Testis (tissue), 3 donors: ENCODE results near the gene CCDC116. TPM values are rescaled to one million over a fixed set of nuclear protein-coding genes. Genes with fewer than 3 reads are reported as not detected.
"Not testable (repeated sequence)": the region's sequence is repeated elsewhere in the genome, so short reads cannot be mapped to it uniquely, and the experiment has no call there.

Experiments
- DNase-seq: peaks from one replicate; pipeline ENCODE4 v3.0.0-alpha.2; 2019
- H3K27ac ChIP-seq, 2 donors: fragments of 200-600 bp; sonication (generic); one replicate each; pipeline ENCODE4 v1.5.1; 2019
- H3K27me3 ChIP-seq: fragments of 200-600 bp; sonication (generic); one replicate; pipeline ENCODE4 v1.5.1; 2019
- H3K36me3 ChIP-seq: fragments of 200-600 bp; sonication (generic); one replicate; pipeline ENCODE4 v1.5.1; 2017; ENCODE audit warnings: low read depth; ENCODE audit errors: missing control alignments
- H3K4me1 ChIP-seq: fragments of 200-600 bp; sonication (generic); one replicate; pipeline ENCODE4 v1.5.1; 2019
- H3K4me3 ChIP-seq, 2 donors: fragments of 200-600 bp; sonication (generic); one replicate each; pipeline ENCODE4 v1.5.1; 2017 to 2019
- H3K9me3 ChIP-seq: fragments of 200-600 bp; sonication (generic); one replicate; pipeline ENCODE4 v1.5.1; 2017
- POLR2A ChIP-seq: fragments of 450-650 bp; IDR thresholded peaks from one replicate; pipeline ENCODE4 v1.6.1; 2017; ENCODE audit warnings: antibody characterized with exemption, mild to moderate bottlenecking, moderate library complexity
- WGBS, 2 donors: methylation state at CpG; one replicate each; pipeline ENCODE4 v1.1.5; 2018; 5-methylcytosine and 5-hydroxymethylcytosine counted together
- intact Hi-C: fragments of 100-400 bp; cut with DNase I; formaldehyde crosslinking; loops from one replicate; pipeline ENCODE4 v1.15.1; 2023; ENCODE audit warnings: low total_unique reads
- polyA plus RNA-seq: library from polyadenylated mRNA; stranded (reverse); fragments of 350-450 nt; fragmentation: Illumina TruSeq; extraction: RNeasy Lipid Tissue Mini Kit (QIAGEN cat#74804); gene quantifications from one replicate; pipeline ENCODE4 v1.2.3, GENCODE V29; 2014; ENCODE audit warnings: low read depth, low replicate concordance; ENCODE audit not compliant: insufficient read depth
- total RNA-seq, 2 donors: library from RNA; depleted of rRNA; stranded (reverse); fragments of >200 nt; gene quantifications; one replicate each; pipeline ENCODE4 v1.2.3, GENCODE V29; 2016
- TF ChIP-seq, protein P1 (sequence below), 3 experiments: fragments of 450-650 bp in 2 of 3; fragments of 200-600 bp in 1 of 3; sonication (generic) in 1 of 3; IDR thresholded peaks; one replicate each; pipeline ENCODE4 v1.5.1; 2016 to 2019; ENCODE audit warnings: antibody characterized with exemption in 3 of 3, mild to moderate bottlenecking in 2 of 3, moderate library complexity in 1 of 3

Gene CCDC116
- total and polyA plus RNA-seq, 3 donors from 2014 or later, result 16.0 to 54.0 (median 28.6) TPM

GRCh38 chr22:21673534-21674321, 41.2 kb downstream of the CCDC116 start:
- Histone ChIP-seq H3K27ac (no peak overlapping the region), H3K27me3 (no peaks in the 10 kb centered on the region), H3K4me1 (no peaks in the 10 kb centered on the region), H3K9me3 (no peaks in the 10 kb centered on the region), H3K36me3 (no peaks in the 10 kb centered on the region), H3K4me3 (no peak overlapping the region)
- DNase-seq, result no peak
- WGBS, 2 donors, result 85 to 97% methylated on average over 11 to 12 of the region's 12 CpGs
- intact Hi-C loops, result no loop called here
- TF ChIP-seq POLR2A, result no peak
- TF ChIP-seq, protein P1, sequence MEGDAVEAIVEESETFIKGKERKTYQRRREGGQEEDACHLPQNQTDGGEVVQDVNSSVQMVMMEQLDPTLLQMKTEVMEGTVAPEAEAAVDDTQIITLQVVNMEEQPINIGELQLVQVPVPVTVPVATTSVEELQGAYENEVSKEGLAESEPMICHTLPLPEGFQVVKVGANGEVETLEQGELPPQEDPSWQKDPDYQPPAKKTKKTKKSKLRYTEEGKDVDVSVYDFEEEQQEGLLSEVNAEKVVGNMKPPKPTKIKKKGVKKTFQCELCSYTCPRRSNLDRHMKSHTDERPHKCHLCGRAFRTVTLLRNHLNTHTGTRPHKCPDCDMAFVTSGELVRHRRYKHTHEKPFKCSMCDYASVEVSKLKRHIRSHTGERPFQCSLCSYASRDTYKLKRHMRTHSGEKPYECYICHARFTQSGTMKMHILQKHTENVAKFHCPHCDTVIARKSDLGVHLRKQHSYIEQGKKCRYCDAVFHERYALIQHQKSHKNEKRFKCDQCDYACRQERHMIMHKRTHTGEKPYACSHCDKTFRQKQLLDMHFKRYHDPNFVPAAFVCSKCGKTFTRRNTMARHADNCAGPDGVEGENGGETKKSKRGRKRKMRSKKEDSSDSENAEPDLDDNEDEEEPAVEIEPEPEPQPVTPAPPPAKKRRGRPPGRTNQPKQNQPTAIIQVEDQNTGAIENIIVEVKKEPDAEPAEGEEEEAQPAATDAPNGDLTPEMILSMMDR (IDR thresholded peaks at IDR 0.05), result no peak

DNA sequence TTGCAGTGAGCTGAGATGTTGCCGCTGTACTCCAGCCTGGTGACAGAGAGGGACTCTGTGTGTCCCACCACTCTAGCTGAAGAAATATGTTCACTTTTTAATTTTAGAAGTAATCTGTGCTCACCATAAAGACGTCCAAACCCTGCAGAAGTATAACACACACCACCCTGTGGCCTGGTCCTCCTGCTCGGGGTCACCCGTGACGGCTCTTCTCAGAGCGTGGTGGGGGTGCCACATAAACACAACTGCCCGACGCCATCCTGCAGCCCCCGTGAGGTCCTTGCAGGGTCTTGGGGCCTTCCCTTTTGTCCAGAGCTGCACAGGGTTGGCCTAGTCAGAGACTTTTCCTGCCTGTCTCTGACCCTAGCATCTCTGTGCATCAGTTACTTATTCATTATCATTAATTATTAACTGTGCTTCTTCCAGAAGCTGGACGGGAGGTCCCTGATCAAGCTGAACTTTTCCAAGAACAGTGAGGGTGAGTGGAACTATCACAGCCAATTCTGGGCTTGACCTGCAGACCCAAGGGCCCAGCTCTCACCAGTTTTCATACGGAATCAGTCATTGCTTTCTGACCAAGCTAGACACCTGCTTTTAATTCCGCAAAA, 42.2 kb downstream of the CCDC116 start:
- H3K4me3 ChIP-seq, result no peak overlapping the region
- H3K27me3 ChIP-seq, result no peaks in the 10 kb centered on the region
- intact Hi-C loops, result no loop called here
- WGBS, 2 donors, result 95% methylated on average over 12 of the region's 12 CpGs
- DNase-seq, result no peak
- no peaks in the 10 kb centered on the region for H3K4me1 ChIP-seq
- TF ChIP-seq, protein P1 (IDR thresholded peaks at IDR 0.05), result no peak
- TF ChIP-seq POLR2A, result no peak
- no peaks in the 10 kb centered on the region for H3K36me3 ChIP-seq
- no peaks in the 10 kb centered on the region for H3K9me3 ChIP-seq
- no peak overlapping the region for H3K27ac ChIP-seq

DNA sequence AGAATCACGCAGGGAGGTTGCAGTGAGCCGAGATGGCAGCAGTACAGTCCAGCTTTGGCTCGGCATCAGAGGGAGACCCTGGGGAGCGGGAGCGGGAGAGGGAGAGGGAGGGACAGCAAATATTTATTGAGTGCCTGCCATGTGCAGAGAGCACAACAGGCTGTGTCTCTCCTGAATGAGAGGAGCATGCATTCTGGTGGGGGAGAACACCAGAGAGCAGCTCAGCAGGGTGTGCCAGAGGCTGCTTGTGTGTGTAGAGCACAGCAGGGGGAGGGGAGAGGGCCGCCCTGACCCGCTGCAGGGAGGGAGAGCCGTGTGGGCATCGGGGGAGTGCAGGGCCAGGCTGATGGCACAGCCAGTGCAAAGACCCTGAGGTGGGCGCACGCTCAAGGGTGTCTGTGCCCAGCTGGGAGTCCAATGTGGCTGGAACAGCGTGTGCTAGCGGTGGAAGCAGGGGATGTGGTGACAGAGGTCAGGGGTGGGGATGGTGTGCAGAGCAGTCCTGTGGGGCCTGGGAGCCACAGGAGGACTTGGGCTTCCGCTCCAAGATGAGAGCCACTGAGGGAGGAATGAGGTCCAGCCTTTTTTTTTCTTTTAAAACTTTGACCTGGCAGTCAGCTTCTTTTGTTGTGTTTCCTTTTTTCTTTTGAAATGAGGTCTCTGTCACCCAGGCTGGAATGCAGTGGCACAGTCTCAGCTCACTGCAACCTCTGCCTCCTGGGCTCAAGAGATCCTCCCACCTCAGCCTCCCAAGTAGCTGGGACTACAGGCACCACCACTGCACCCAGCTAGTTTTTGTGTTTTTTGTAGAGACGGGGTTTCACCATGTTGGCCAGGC, 45.3 kb downstream of the CCDC116 start:
- no peak overlapping the region for H3K4me3 ChIP-seq
- intact Hi-C loops, result no loop called here
- no peak for DNase-seq
- H3K36me3 ChIP-seq, result no peaks in the 10 kb centered on the region
- no peak overlapping the region for H3K27ac ChIP-seq
- H3K27me3 ChIP-seq, result no peaks in the 10 kb centered on the region
- no peaks in the 10 kb centered on the region for H3K4me1 ChIP-seq
- TF ChIP-seq POLR2A, result no peak
- TF ChIP-seq, protein P1 (IDR thresholded peaks at IDR 0.05), result no peak
- no peaks in the 10 kb centered on the region for H3K9me3 ChIP-seq
- 88 to 91% methylated on average over 13 to 15 of the region's 15 CpGs for WGBS, 2 donors

DNA sequence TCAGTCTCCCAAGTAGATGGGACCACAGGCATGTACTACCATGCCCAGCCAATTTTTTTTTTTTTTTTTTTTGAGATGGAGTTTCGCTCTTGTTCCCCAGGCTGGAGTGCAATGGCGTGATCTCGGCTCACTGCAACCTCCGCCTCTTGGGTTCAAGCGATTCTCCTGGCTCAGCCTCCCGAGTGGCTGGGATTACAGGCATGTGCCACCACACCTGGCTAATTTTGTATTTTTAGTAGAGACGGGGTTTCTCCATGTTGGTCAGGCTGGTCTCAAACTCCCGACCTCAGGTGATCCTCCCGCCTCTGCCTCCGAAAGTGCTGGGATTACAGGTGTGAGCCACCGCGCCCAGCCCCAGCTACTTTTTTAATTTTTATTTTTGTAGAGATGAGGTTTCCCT, 46.3 kb downstream of the CCDC116 start:
- intact Hi-C loops, H3K27ac ChIP-seq, H3K36me3 ChIP-seq, DNase-seq, H3K4me1 ChIP-seq, H3K27me3 ChIP-seq, H3K4me3 ChIP-seq, H3K9me3 ChIP-seq: not testable (repeated sequence)
- WGBS, 2 donors, result 94 to 97% methylated on average over 12 of the region's 12 CpGs

DNA sequence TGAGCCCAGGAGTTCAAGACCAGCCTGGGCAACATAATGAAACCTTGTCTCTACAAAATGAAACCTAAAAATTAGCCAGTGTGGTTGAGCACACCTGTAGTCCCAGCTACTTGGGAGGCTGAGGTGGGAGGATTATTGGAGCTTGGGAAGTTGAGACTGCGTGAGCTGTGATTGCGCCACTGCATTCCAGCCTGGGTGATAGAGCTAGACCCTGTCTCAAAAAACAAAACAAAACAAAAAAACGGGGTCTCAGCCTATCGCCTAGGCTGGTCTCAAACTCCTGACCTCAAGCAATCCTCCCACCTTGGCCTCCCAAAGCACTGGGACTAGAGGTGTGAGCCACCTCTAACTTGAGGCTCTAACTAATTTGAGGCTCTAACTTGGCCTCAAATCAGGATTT, 46.8 kb downstream of the CCDC116 start:
- H3K36me3 ChIP-seq, result no peaks in the 10 kb centered on the region
- intact Hi-C loops, result no loop called here
- WGBS, 2 donors, result 82 to 99% methylated on average over 4 of the region's 4 CpGs
- no peak for DNase-seq
- H3K9me3 ChIP-seq, result no peaks in the 10 kb centered on the region
- H3K4me3 ChIP-seq, result no peak overlapping the region
- TF ChIP-seq POLR2A, result no peak
- TF ChIP-seq, protein P1 (IDR thresholded peaks at IDR 0.05), result no peak
- H3K27me3 ChIP-seq, result no peaks in the 10 kb centered on the region
- no peaks in the 10 kb centered on the region for H3K4me1 ChIP-seq
- H3K27ac ChIP-seq, result no peak overlapping the region
